KOPT-K1 (cell line): Measurements from ENCODE around the gene RERE.

ENCODE experiments used
- H3K27ac ChIP-seq: fragments of 200-600 bp; sonication (generic); 2 replicates; pipeline ENCODE4 v1.5.1; 2016; ENCODE audit warnings: antibody characterized with exemption, mild to moderate bottlenecking, low read depth, low read length; ENCODE audit not compliant: poor library complexity, severe bottlenecking
- H3K36me3 ChIP-seq: fragments of 200-600 bp; sonication (generic); 2 replicates; pipeline ENCODE4 v1.5.1; 2017; ENCODE audit warnings: antibody characterized with exemption, mild to moderate bottlenecking, low read length, moderate library complexity; ENCODE audit not compliant: insufficient read depth
- H3K9me3 ChIP-seq: fragments of 200-600 bp; sonication (generic); 2 replicates; pipeline ENCODE4 v1.5.1; 2017; ENCODE audit warnings: antibody characterized with exemption, low read length, mild to moderate bottlenecking; ENCODE audit not compliant: insufficient read depth, poor library complexity, severe bottlenecking

The RERE gene

GRCh38 chr1:8525558-8526275 is 291.7 kb downstream of the RERE start:
- Histone ChIP-seq H3K9me3 (no peaks in the 10 kb centered on the region), H3K27ac (peak overlapping the region; percentile 45), H3K36me3 (no peaks in the 10 kb centered on the region)

- peak overlapping the region; percentile 45 for H3K27ac ChIP-seq
- H3K36me3 ChIP-seq, result no peaks in the 10 kb centered on the region
- no peaks in the 10 kb centered on the region for H3K9me3 ChIP-seq
These were observed 292.3 kb downstream of the RERE start for GRCh38 chr1:8525216-8525557.

GRCh38 chr1:8524627-8525157 is 292.7 kb downstream of the RERE start:
- Histone ChIP-seq H3K36me3 (no peaks in the 10 kb centered on the region), H3K9me3 (no peaks in the 10 kb centered on the region), H3K27ac (peak overlapping the region; percentile 45)

DNA sequence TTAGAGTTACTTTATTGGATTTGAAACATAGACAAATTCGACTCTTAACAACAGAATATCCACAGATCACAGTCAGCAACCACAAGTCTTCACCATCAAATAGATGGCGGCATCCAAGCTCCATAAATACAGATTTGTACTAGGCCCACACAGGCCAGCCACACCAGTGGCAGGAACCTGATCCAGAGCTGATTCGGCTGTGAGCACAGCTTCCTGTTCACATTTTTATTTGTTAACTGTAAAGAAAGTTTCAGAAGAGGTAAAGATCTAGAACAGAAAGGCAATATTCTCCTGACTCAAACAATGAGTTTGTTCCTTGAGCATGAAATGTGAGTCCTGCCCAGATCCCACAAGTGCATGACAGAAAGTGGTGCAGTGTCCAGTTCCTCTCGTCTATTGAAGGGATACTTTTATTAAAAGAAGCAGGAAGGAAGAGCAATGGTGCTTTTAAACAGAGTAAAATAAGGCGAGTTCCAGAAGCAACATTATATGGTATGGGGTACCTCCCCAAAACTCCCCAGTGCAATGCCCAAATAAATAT is 293.7 kb downstream of the RERE start:
- Histone ChIP-seq H3K27ac (no peak overlapping the region), H3K36me3 (no peaks in the 10 kb centered on the region), H3K9me3 (no peaks in the 10 kb centered on the region)

DNA sequence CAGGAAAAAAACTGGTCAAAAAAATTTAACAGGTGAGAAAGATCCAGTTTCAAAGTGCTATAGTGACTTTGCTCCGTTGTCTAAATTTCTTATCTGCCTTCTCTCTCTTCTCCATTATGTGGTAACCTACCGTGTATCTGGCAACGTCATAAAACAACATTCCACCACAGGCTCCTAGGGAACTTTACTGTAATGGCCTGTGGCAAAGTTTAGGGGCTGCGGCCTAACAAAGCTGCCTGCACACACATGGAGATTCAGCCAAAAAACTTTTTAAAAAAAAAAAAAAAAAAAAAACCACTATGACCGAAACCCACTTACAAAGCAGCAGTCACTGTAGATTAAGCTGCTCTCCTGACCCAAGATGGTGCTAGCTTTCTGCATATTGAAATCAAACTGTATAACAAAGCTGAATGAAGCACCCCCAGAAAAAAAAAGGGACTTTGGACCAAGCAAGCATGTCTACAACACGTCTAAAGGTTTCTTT is 296.9 kb downstream of the RERE start:
- Histone ChIP-seq H3K36me3 (no peaks in the 10 kb centered on the region), H3K9me3 (no peaks in the 10 kb centered on the region), H3K27ac (no peak overlapping the region)

DNA sequence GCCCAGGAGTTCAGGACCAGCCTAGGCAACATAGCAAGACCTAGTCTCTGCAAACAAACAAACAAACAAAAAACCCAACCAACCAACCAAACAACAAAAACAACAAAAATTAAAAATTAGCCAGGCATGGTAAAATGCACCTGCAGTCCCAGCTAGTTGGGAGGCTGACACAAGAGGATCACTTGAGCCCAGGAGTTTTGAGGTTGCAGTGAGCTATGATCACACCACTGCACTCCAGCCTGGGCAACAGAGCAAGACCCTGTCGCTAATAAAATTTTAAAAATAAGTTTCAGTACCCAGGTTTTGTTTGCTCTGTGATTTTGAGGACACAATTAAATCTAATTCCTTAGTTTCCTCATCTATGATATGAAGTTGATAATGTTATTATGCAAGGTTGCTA is 298.3 kb downstream of the RERE start:
- no peaks in the 10 kb centered on the region for H3K9me3 ChIP-seq

GRCh38 chr1:8518490-8518801 is 299.0 kb downstream of the RERE start:
- Histone ChIP-seq H3K36me3 (no peaks in the 10 kb centered on the region), H3K27ac (no peak overlapping the region), H3K9me3 (no peaks in the 10 kb centered on the region)

More for the DNA sequence above, 298.3 kb downstream of the RERE start:
- Histone ChIP-seq H3K27ac (no peak overlapping the region), H3K36me3 (no peaks in the 10 kb centered on the region)

GRCh38 chr1:8517661-8518489 is 299.6 kb downstream of the RERE start:
- Histone ChIP-seq H3K27ac (no peak overlapping the region), H3K9me3 (no peaks in the 10 kb centered on the region), H3K36me3 (no peaks in the 10 kb centered on the region)

DNA sequence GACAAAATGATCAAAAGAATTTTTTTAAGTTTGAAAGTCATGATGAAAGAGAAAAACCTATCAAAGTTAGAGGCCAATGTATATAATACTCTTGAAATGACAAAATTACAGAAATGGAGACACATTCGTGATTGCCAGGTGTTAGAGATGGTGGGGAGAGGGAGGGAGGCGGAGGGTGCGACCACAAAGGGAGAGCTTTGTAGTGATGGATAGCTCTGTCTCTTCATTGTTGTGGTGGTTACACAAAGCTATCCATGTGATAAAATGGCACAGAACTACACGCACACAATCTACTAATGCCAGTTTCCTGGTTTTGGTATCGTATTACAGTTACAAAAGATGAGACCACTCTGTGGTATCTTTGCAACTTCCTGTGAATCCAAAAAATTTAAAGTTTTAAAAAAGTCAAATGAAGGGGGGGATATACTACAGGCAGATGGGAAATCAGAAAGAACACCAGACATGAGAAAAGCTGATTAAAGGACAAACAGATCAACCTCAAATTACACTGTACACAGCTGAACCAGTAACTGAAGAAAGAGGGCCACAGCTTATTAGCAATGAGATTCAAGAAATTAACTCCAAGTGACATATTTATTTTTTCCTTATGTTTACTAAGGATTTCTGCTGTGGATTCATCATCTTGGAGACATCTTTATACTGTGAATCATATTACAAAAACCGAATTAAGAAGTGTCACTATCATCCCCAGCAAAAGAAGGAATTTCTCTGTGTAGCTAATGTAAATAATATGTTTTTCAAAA is 300.5 kb downstream of the RERE start:
- Histone ChIP-seq H3K36me3 (no peaks in the 10 kb centered on the region), H3K27ac (peak overlapping the region; percentile 17), H3K9me3 (no peaks in the 10 kb centered on the region)

DNA sequence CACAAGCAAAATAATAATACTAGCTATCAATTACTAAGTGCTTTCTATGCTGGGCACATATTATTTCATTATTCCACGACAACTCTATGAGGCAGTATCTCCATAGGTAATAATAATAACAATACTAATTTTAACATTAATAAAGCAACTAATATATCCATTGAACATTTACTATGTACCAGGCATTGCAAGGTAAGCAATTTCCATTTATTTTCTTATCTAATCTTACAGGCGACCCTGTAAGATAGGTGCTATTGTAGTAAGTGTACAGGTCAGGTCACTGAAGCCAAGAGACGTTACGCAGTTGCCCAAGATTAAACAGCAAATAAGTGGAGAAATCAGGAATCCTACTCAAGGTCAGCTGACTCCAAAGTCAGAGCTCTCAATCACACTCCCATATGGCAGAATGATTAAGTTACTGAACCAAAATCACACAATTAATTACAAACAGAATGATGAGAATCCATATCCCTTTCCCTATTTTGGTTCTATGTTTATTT is 301.1 kb downstream of the RERE start:
- no peaks in the 10 kb centered on the region for H3K36me3 ChIP-seq
- H3K27ac ChIP-seq, result peak overlapping the region; percentile 17
- H3K9me3 ChIP-seq, result no peaks in the 10 kb centered on the region

GRCh38 chr1:8512504-8512903 is 304.9 kb downstream of the RERE start:
- Histone ChIP-seq H3K27ac (no peak overlapping the region), H3K9me3 (no peaks in the 10 kb centered on the region), H3K36me3 (no peaks in the 10 kb centered on the region)

- no peaks in the 10 kb centered on the region for H3K9me3 ChIP-seq
- H3K27ac ChIP-seq, result no peak overlapping the region
- H3K36me3 ChIP-seq, result peaks cover 6% of the 10 kb centered on the region; the same call in 1 of the 2 replicates
These were observed 307.2 kb downstream of the RERE start for GRCh38 chr1:8510041-8510823.

DNA sequence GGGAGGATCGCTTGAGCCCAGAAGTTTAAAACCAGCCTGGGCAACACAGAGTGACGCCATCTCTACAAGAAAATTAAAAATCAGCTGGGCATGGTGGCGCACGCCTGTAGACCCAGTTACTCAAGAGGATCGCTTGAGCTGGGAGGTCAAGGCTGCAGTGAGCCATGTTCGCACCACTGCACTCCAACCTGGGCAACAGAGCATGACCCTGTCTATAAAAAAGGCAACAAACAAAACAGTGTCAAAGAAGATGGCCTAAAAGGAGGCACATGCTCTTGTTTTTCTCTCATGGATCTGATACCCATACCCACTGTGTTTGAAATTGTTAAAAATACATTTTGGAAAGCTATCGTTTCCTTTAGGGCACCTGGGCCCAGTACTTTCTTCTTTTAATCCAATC is 307.9 kb downstream of the RERE start:
- peaks cover 6% of the 10 kb centered on the region; the same call in 1 of the 2 replicates for H3K36me3 ChIP-seq
- no peak overlapping the region for H3K27ac ChIP-seq
- H3K9me3 ChIP-seq, result no peaks in the 10 kb centered on the region

DNA sequence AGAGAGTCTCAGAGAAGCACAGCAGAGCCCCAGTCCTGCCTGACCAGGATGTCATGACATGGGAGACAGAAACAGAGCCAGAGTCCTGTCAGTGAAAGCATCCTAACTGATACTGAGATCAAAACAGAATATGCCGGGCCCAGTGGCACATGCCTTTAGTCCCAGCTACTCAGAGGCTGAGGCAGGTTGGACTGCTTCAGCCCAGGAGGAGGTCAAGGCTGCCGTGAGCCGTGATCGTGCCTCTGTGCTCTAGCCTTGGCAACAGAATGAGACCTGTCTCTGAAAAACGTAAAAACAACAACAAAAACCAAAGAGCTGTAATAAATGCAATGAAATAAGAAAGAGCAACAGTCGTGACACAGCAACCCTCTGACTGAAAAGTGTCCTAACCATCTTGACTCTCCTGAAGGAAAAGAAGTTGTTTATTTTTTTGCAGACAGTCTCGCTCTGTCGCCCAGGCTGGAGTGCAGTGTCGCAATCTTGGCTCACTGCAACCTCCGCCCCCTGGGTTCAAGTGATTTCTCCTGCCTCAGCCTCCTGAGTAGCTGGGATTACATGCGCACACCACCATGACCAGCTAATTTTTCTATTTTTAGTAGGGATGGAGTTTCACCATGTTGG is 310.3 kb downstream of the RERE start:
- Histone ChIP-seq H3K36me3 (peaks cover 6% of the 10 kb centered on the region; the same call in 1 of the 2 replicates), H3K27ac (no peak overlapping the region)

More for the DNA sequence above, 310.3 kb downstream of the RERE start:
- H3K9me3 ChIP-seq, result no peaks in the 10 kb centered on the region
